ENCODE data around the gene AOPEP. TPM values are rescaled to one million over a fixed set of nuclear protein-coding genes. Genes with fewer than 3 reads are reported as not detected.
A peak's percentile ranks its signal among the peaks of the same experiment; 100 is the strongest.

Gene AOPEP
- total and polyA plus RNA-seq, 2 of the 13 experiments (the other 11 are each of a cell fraction or from before 2014, with no cell fraction given), result 22.2 to 41.6 TPM

- TF ChIP-seq ZNF136 (CRISPR knock-in tag; IDR thresholded peaks at IDR 0.05; ENCODE audit: low read depth) (no peak), IRF2 (CRISPR knock-in tag; IDR thresholded peaks at IDR 0.05) (0 out of 2 replicates have a peak, but pooled peaks have one; percentile 25)
Measured at GRCh38 chr9:95129476-95130291, 403.2 kb downstream of the AOPEP start (continued).

DNA sequence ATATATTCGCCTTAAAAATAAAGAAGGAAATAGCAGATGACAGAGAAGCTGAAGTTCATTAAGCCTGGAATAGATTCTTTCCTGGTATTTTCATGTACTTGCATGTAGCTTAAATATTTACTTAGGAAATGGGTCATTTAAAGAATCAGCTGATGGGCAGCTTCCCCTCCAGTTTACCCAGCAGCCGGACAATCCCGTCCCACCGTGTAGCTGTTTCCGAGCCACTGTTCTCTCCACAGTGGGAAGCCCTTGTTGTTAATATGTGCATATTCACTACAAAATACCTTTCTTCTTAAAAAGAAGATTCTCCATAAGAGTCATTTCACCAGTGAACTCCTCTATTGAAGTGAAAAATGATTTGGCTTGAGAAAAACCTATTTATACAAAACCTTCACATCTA lies 404.0 kb downstream of the AOPEP start:
- FAIRE-seq (no peak), DNase-seq (ENCODE audit: low spot score) (no peak), ATAC-seq (no peak)
- intact Hi-C loops (cut with micrococcal nuclease; ENCODE audit: unreplicated experiment) (loop anchor here (2.0 to 5.0 kb wide), 2 partner anchors 348 to 463 kb away; no protein-coding TSS in a partner anchor), in situ Hi-C loops (cut with HindIII; ENCODE audit: extremely low pct_ligation_motif_present, low pct_unique_long_range_greater_than_20kb) (loop anchor here (5.0 kb wide), 1 partner anchor 448 kb away; no protein-coding TSS in a partner anchor)
- no peaks in the 10 kb centered on the region for H3K79me2 ChIP-seq (ENCODE audit: insufficient read depth, low read length)
- peaks cover 34% of the 10 kb centered on the region for H3K4me1 ChIP-seq (ENCODE audit: insufficient read depth, low read length)
- H3K9me3 ChIP-seq (ENCODE audit: low read length), result no peaks in the 10 kb centered on the region
- H3K4me3 ChIP-seq (replicated peaks in 1 of 3; ENCODE audit: insufficient read depth in 1 of 3, low read depth in 2 of 3, low read length in 3 of 3), result no peak overlapping the region
- H4K20me1 ChIP-seq (ENCODE audit: insufficient read depth, low read length), result no peaks in the 10 kb centered on the region
- H3K9ac ChIP-seq (ENCODE audit: insufficient read depth, low read depth, low read length), result no peak overlapping the region
- H3K27ac ChIP-seq (ENCODE audit: extremely low read length, insufficient read depth, low read length), result no peak overlapping the region
- BruUV-seq (replicated peaks), result no TSS peak
- ChIA-PET POLR2A (no interaction called here), CTCF (ENCODE audit: low intra/inter-chr PET ratio, low total read pairs) (interaction anchor here (1.2 to 1.6 kb wide), 2 partner anchors 449 to 1087 kb away, joined by 3 to 10 read pairs; no protein-coding TSS in a partner anchor)
- H3K4me2 ChIP-seq (ENCODE audit: low read depth, low read length), result no peak overlapping the region
- H3K36me3 ChIP-seq (replicated peaks in 1 of 2; ENCODE audit: control insufficient read depth in 1 of 2, insufficient read depth in 2 of 2, low read length in 2 of 2), result no peaks in the 10 kb centered on the region; a peak in 2 of 5 replicates
- no peaks in the 10 kb centered on the region for H3K27me3 ChIP-seq (ENCODE audit: control insufficient read depth in 1 of 2, insufficient read depth in 2 of 2, low read length in 2 of 2)
- no peak overlapping the region for H2AFZ ChIP-seq (ENCODE audit: low read length)
- WGBS (ENCODE audit: low lambda C conversion rate), result 79% methylated on average over 5 of the region's 5 CpGs
- peak; percentile 56; the same call in 1 of the 2 replicates for TF ChIP-seq TFAP4 (IDR thresholded peaks at IDR 0.05; ENCODE audit: borderline replicate concordance, low read depth)
- no peak for TF ChIP-seq ZSCAN21 (CRISPR knock-in tag; IDR thresholded peaks at IDR 0.05; ENCODE audit: borderline replicate concordance)
- no peak for TF ChIP-seq ZNF691 (CRISPR knock-in tag; IDR thresholded peaks at IDR 0.05; ENCODE audit: borderline replicate concordance, low read depth)
- no peak for TF ChIP-seq TBL1XR1 (IDR thresholded peaks at IDR 0.05; ENCODE audit: borderline replicate concordance, low read length, partially characterized antibody)
